ENCODE data around the gene RASGRF1.

- no peak for TF ChIP-seq CTCF (IDR thresholded peaks at IDR 0.05; ENCODE audit: insufficient read depth, low read length)
- no peak for TF ChIP-seq POLR2AphosphoS5 (IDR thresholded peaks at IDR 0.05; ENCODE audit: low read depth)
- no peak for TF ChIP-seq REST (IDR thresholded peaks at IDR 0.05; ENCODE audit: insufficient replicate concordance, low read depth)
These were observed 97.2 kb downstream of the RASGRF1 start for GRCh38 chr15:78993257-78993930.
